WTC11 (cell line): Measurements from ENCODE around the gene DUSP3.

Source experiments
- FOXJ3 ChIP-seq: sonication (generic); formaldehyde crosslinking; IDR thresholded peaks from 2 replicates; pipeline ENCODE4 v1.9.0; 2021; ENCODE audit warnings: missing genetic modification reagents, mild to moderate bottlenecking, borderline replicate concordance
- FOXP1 ChIP-seq: sonication (generic); formaldehyde crosslinking; IDR thresholded peaks from 2 replicates; pipeline ENCODE4 v1.8.0; 2022; ENCODE audit warnings: missing genetic modification reagents, mild to moderate bottlenecking, moderate library complexity, borderline replicate concordance
- KAT7 ChIP-seq: sonication (generic); formaldehyde crosslinking; IDR thresholded peaks from 2 replicates; pipeline ENCODE4 v1.8.1; 2023; ENCODE audit warnings: missing genetic modification reagents, mild to moderate bottlenecking, borderline replicate concordance
- MYBL2 ChIP-seq: sonication (generic); formaldehyde crosslinking; IDR thresholded peaks from 2 replicates; pipeline ENCODE4 v1.8.1; 2023; ENCODE audit warnings: mild to moderate bottlenecking, moderate library complexity, missing genetic modification reagents
- NR2C2 ChIP-seq: sonication (generic); formaldehyde crosslinking; IDR thresholded peaks from 2 replicates; pipeline ENCODE4 v1.8.0; 2022; ENCODE audit warnings: mild to moderate bottlenecking, missing genetic modification reagents
- SMAD3 ChIP-seq: sonication (generic); formaldehyde crosslinking; IDR thresholded peaks from 2 replicates; pipeline ENCODE4 v1.8.0; 2022; ENCODE audit warnings: missing genetic modification reagents, mild to moderate bottlenecking, borderline replicate concordance
- SP1 ChIP-seq: sonication (generic); formaldehyde crosslinking; conservative IDR thresholded peaks from 2 replicates; pipeline ENCODE4 v1.8.1; 2022; ENCODE audit warnings: missing genetic modification reagents
- TCF7 ChIP-seq: sonication (generic); formaldehyde crosslinking; IDR thresholded peaks from 2 replicates; pipeline ENCODE4 v1.8.0; 2022; ENCODE audit warnings: mild to moderate bottlenecking, low read depth, missing genetic modification reagents, moderate library complexity
- TEAD4 ChIP-seq: sonication (generic); formaldehyde crosslinking; IDR thresholded peaks from 2 replicates; pipeline ENCODE4 v1.8.0; 2022; ENCODE audit warnings: mild to moderate bottlenecking, missing genetic modification reagents
- ZNF396 ChIP-seq: fragments of 250-450 bp; sonication (Bioruptor Pico); IDR thresholded peaks from 2 replicates; pipeline ENCODE4 v1.8.0; 2021; ENCODE audit warnings: mild to moderate bottlenecking, moderate library complexity, borderline replicate concordance
- TF ChIP-seq, protein P1 (sequence below): fragments of 200-600 bp; IDR thresholded peaks from 2 replicates; pipeline ENCODE4 v1.8.0; 2022; ENCODE audit warnings: antibody characterized with exemption
- TF ChIP-seq, protein P2 (sequence below): sonication (generic); formaldehyde crosslinking; IDR thresholded peaks from 2 replicates; pipeline ENCODE4 v1.8.1; 2023; ENCODE audit warnings: mild to moderate bottlenecking, missing genetic modification reagents, moderate library complexity
- TF ChIP-seq, protein P3 (sequence below): sonication (generic); formaldehyde crosslinking; IDR thresholded peaks from 2 replicates; pipeline ENCODE4 v1.8.0; 2023; ENCODE audit warnings: missing genetic modification reagents, mild to moderate bottlenecking, borderline replicate concordance

DNA sequence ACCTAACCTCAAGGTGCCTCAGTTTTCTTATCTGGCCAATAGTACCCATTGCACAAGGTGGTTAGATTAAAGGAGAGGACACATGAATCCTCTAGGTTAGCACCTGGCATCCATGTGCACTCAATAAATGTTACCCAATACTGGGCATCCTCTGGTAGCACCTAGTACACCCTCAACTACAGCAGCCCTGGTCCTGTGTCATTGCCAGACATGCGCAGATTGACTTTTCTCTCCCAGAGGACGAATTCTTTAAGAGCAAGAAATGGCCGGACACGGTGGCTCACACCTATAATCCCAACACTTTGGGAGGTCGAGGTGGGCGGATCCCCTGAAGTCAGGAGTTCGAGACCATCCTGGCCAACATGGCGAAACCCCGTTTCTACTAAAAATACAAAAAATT lies 7.3 kb downstream of the DUSP3 start:
- TF ChIP-seq FOXP1 (CRISPR knock-in tag): no peak
- TF ChIP-seq, protein P1, sequence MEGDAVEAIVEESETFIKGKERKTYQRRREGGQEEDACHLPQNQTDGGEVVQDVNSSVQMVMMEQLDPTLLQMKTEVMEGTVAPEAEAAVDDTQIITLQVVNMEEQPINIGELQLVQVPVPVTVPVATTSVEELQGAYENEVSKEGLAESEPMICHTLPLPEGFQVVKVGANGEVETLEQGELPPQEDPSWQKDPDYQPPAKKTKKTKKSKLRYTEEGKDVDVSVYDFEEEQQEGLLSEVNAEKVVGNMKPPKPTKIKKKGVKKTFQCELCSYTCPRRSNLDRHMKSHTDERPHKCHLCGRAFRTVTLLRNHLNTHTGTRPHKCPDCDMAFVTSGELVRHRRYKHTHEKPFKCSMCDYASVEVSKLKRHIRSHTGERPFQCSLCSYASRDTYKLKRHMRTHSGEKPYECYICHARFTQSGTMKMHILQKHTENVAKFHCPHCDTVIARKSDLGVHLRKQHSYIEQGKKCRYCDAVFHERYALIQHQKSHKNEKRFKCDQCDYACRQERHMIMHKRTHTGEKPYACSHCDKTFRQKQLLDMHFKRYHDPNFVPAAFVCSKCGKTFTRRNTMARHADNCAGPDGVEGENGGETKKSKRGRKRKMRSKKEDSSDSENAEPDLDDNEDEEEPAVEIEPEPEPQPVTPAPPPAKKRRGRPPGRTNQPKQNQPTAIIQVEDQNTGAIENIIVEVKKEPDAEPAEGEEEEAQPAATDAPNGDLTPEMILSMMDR: no peak
- no peak for TF ChIP-seq NR2C2 (CRISPR knock-in tag)
- TF ChIP-seq, protein P2, sequence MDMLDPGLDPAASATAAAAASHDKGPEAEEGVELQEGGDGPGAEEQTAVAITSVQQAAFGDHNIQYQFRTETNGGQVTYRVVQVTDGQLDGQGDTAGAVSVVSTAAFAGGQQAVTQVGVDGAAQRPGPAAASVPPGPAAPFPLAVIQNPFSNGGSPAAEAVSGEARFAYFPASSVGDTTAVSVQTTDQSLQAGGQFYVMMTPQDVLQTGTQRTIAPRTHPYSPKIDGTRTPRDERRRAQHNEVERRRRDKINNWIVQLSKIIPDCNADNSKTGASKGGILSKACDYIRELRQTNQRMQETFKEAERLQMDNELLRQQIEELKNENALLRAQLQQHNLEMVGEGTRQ (CRISPR knock-in tag): no peak
- no peak for TF ChIP-seq MYBL2
- no peak for TF ChIP-seq KAT7 (CRISPR knock-in tag)
- no peak for TF ChIP-seq ZNF396 (CRISPR knock-in tag)
- no peak for TF ChIP-seq SP1 (CRISPR knock-in tag)
- no peak for TF ChIP-seq FOXJ3
- TF ChIP-seq, protein P3, sequence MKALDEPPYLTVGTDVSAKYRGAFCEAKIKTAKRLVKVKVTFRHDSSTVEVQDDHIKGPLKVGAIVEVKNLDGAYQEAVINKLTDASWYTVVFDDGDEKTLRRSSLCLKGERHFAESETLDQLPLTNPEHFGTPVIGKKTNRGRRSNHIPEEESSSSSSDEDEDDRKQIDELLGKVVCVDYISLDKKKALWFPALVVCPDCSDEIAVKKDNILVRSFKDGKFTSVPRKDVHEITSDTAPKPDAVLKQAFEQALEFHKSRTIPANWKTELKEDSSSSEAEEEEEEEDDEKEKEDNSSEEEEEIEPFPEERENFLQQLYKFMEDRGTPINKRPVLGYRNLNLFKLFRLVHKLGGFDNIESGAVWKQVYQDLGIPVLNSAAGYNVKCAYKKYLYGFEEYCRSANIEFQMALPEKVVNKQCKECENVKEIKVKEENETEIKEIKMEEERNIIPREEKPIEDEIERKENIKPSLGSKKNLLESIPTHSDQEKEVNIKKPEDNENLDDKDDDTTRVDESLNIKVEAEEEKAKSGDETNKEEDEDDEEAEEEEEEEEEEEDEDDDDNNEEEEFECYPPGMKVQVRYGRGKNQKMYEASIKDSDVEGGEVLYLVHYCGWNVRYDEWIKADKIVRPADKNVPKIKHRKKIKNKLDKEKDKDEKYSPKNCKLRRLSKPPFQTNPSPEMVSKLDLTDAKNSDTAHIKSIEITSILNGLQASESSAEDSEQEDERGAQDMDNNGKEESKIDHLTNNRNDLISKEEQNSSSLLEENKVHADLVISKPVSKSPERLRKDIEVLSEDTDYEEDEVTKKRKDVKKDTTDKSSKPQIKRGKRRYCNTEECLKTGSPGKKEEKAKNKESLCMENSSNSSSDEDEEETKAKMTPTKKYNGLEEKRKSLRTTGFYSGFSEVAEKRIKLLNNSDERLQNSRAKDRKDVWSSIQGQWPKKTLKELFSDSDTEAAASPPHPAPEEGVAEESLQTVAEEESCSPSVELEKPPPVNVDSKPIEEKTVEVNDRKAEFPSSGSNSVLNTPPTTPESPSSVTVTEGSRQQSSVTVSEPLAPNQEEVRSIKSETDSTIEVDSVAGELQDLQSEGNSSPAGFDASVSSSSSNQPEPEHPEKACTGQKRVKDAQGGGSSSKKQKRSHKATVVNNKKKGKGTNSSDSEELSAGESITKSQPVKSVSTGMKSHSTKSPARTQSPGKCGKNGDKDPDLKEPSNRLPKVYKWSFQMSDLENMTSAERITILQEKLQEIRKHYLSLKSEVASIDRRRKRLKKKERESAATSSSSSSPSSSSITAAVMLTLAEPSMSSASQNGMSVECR (CRISPR knock-in tag): no peak
- TF ChIP-seq TCF7 (CRISPR knock-in tag): no peak
- no peak for TF ChIP-seq SMAD3 (CRISPR knock-in tag)
- no peak for TF ChIP-seq TEAD4 (CRISPR knock-in tag)
